Testis (tissue), 3 donors: ENCODE data around the gene MLC1. TPM values are rescaled to one million over a fixed set of nuclear protein-coding genes. Genes with fewer than 3 reads are reported as not detected.

ENCODE experiments used
- DNase-seq: peaks from one replicate; pipeline ENCODE4 v3.0.0-alpha.2; 2019
- H3K27ac ChIP-seq, 2 donors: fragments of 200-600 bp; sonication (generic); one replicate each; pipeline ENCODE4 v1.5.1; 2019
- H3K27me3 ChIP-seq: fragments of 200-600 bp; sonication (generic); one replicate; pipeline ENCODE4 v1.5.1; 2019
- H3K36me3 ChIP-seq: fragments of 200-600 bp; sonication (generic); one replicate; pipeline ENCODE4 v1.5.1; 2017; ENCODE audit warnings: low read depth; ENCODE audit errors: missing control alignments
- H3K4me1 ChIP-seq: fragments of 200-600 bp; sonication (generic); one replicate; pipeline ENCODE4 v1.5.1; 2019
- H3K4me3 ChIP-seq, 2 donors: fragments of 200-600 bp; sonication (generic); one replicate each; pipeline ENCODE4 v1.5.1; 2017 to 2019
- H3K9me3 ChIP-seq: fragments of 200-600 bp; sonication (generic); one replicate; pipeline ENCODE4 v1.5.1; 2017
- CTCF ChIP-seq, 3 experiments: fragments of 450-650 bp in 2 of 3; fragments of 200-600 bp in 1 of 3; sonication (generic) in 1 of 3; IDR thresholded peaks; one replicate each; pipeline ENCODE4 v1.5.1; 2016 to 2019; ENCODE audit warnings: antibody characterized with exemption in 3 of 3, mild to moderate bottlenecking in 2 of 3, moderate library complexity in 1 of 3
- POLR2A ChIP-seq: fragments of 450-650 bp; IDR thresholded peaks from one replicate; pipeline ENCODE4 v1.6.1; 2017; ENCODE audit warnings: antibody characterized with exemption, mild to moderate bottlenecking, moderate library complexity
- WGBS, 2 donors: methylation state at CpG; one replicate each; pipeline ENCODE4 v1.1.5; 2018; 5-methylcytosine and 5-hydroxymethylcytosine counted together
- intact Hi-C: fragments of 100-400 bp; cut with DNase I; formaldehyde crosslinking; loops from one replicate; pipeline ENCODE4 v1.15.1; 2023; ENCODE audit warnings: low total_unique reads
- polyA plus RNA-seq: library from polyadenylated mRNA; stranded (reverse); fragments of 350-450 nt; fragmentation: Illumina TruSeq; extraction: RNeasy Lipid Tissue Mini Kit (QIAGEN cat#74804); gene quantifications from one replicate; pipeline ENCODE4 v1.2.3, GENCODE V29; 2014; ENCODE audit warnings: low read depth, low replicate concordance; ENCODE audit not compliant: insufficient read depth
- total RNA-seq, 2 donors: library from RNA; depleted of rRNA; stranded (reverse); fragments of >200 nt; gene quantifications; one replicate each; pipeline ENCODE4 v1.2.3, GENCODE V29; 2016

Gene MLC1
- total and polyA plus RNA-seq, 3 donors from 2014 or later = 1.3 to 1.5 (median 1.3) TPM

- Histone ChIP-seq H3K4me1 (peaks cover 5% of the 10 kb centered on the region), H3K9me3 (no peaks in the 10 kb centered on the region), H3K36me3 (no peaks in the 10 kb centered on the region), H3K27me3 (no peaks in the 10 kb centered on the region), H3K4me3 (no peak overlapping the region), H3K27ac (no peak overlapping the region)
- TF ChIP-seq CTCF (IDR thresholded peaks at IDR 0.05) (no peak), POLR2A (no peak)
- intact Hi-C loops = no loop called here
- no peak for DNase-seq
- 86 to 90% methylated on average over 6 of the region's 6 CpGs for WGBS, 2 donors
Observed at GRCh38 chr22:50017701-50018224, 67.5 kb downstream of the MLC1 start.

- 71 to 74% methylated on average over 5 to 21 of the region's 21 CpGs for WGBS, 2 donors
- Histone ChIP-seq H3K27ac (no peak overlapping the region), H3K9me3 (no peaks in the 10 kb centered on the region), H3K4me3 (no peak overlapping the region), H3K4me1 (peaks cover 9% of the 10 kb centered on the region), H3K36me3 (no peaks in the 10 kb centered on the region), H3K27me3 (no peaks in the 10 kb centered on the region)
- intact Hi-C loops = no loop called here
- TF ChIP-seq CTCF (IDR thresholded peaks at IDR 0.05) (no peak), POLR2A (no peak)
- DNase-seq = no peak
Observed at GRCh38 chr22:50016988-50017700, 68.1 kb downstream of the MLC1 start.

- Histone ChIP-seq H3K9me3 (no peaks in the 10 kb centered on the region), H3K36me3 (no peaks in the 10 kb centered on the region), H3K4me1 (peaks cover 9% of the 10 kb centered on the region), H3K27ac (no peak overlapping the region), H3K27me3 (no peaks in the 10 kb centered on the region), H3K4me3 (no peak overlapping the region)
- WGBS, 2 donors = 82 to 94% methylated on average over 10 to 20 of the region's 20 CpGs
- TF ChIP-seq POLR2A (no peak), CTCF (IDR thresholded peaks at IDR 0.05) (no peak)
- no peak for DNase-seq
- intact Hi-C loops = no loop called here
Observed at GRCh38 chr22:50016308-50016987, 68.8 kb downstream of the MLC1 start.

- 0 to 31% methylated on average over 2 to 19 of the region's 30 CpGs for WGBS, 2 donors
Observed at GRCh38 chr22:50015451-50016307, 69.5 kb downstream of the MLC1 start.

More at GRCh38 chr22:50015451-50016307, 69.5 kb downstream of the MLC1 start:
- DNase-seq = no peak
- Histone ChIP-seq H3K9me3 (no peaks in the 10 kb centered on the region), H3K27ac (no peak overlapping the region), H3K27me3 (no peaks in the 10 kb centered on the region), H3K4me1 (peaks cover 9% of the 10 kb centered on the region), H3K4me3 (no peak overlapping the region), H3K36me3 (no peaks in the 10 kb centered on the region)
- TF ChIP-seq POLR2A (no peak), CTCF (IDR thresholded peaks at IDR 0.05) (no peak)
- intact Hi-C loops = no loop called here
